Ammon's horn (tissue), 1 donor: Measurements from ENCODE around the gene LTBP3.

Source experiments
- DNase-seq: peaks from one replicate; pipeline ENCODE4 v3.0.0-alpha.2; 2016; ENCODE audit warnings: low spot score

The LTBP3 gene

GRCh38 chr11:65558002-65558929 is at the start of gene LTBP3:
TSS of gene LTBP3 (minus strand) at chr11:65558359. CDS start at chr11:65557959, 400 bp downstream.
- peak; percentile 86 for DNase-seq

GRCh38 chr11:65606876-65607613 is 48.9 kb upstream of the LTBP3 start:
- peak; percentile 97 for DNase-seq

GRCh38 chr11:65604258-65604657 is 46.1 kb upstream of the LTBP3 start:
- DNase-seq, result no peak

- DNase-seq, result no peak
Observed at GRCh38 chr11:65599955-65600246, 41.7 kb upstream of the LTBP3 start.

- DNase-seq, result no peak
Observed at GRCh38 chr11:65599216-65599954, 41.2 kb upstream of the LTBP3 start.

GRCh38 chr11:65598258-65598699 is 40.1 kb upstream of the LTBP3 start:
- no peak for DNase-seq

- no peak for DNase-seq
Observed at GRCh38 chr11:65596520-65596919, 38.4 kb upstream of the LTBP3 start.

- no peak for DNase-seq
Observed at GRCh38 chr11:65595543-65596281, 37.6 kb upstream of the LTBP3 start, which contains the start of gene KCNK7. TSS of gene KCNK7 (minus strand) at chr11:65595800. CDS start at chr11:65595772, 28 bp downstream.

- no peak for DNase-seq
Observed at GRCh38 chr11:65595131-65595530, 37.0 kb upstream of the LTBP3 start.

- peak; percentile 81 for DNase-seq
Observed at GRCh38 chr11:65593518-65594414, 35.6 kb upstream of the LTBP3 start.

- no peak for DNase-seq
Observed at GRCh38 chr11:65592858-65593517, 34.8 kb upstream of the LTBP3 start.

GRCh38 chr11:65591939-65592857 is 34.0 kb upstream of the LTBP3 start:
- DNase-seq, result no peak

GRCh38 chr11:65590240-65590738 is 32.1 kb upstream of the LTBP3 start:
- DNase-seq, result no peak

GRCh38 chr11:65589444-65590239 is 31.5 kb upstream of the LTBP3 start:
- DNase-seq, result no peak

- DNase-seq, result no peak
Observed at GRCh38 chr11:65588199-65589054, 30.3 kb upstream of the LTBP3 start.

- DNase-seq, result no peak
Observed at GRCh38 chr11:65586676-65587075, 28.5 kb upstream of the LTBP3 start.

- DNase-seq, result no peak
Observed at GRCh38 chr11:65586247-65586630, 28.1 kb upstream of the LTBP3 start.
